Hepatocyte (in vitro differentiated cells): Measurements from ENCODE around the gene EPHB1. TPM values are rescaled to one million over a fixed set of nuclear protein-coding genes. Genes with fewer than 3 reads are reported as not detected.

Experiments used
- DNase-seq: peaks from one replicate; pipeline ENCODE4 v3.0.0-alpha.2; 2016; ENCODE audit warnings: low spot score
- H2AFZ ChIP-seq: fragments of 200-600 bp; sonication (generic); 2 replicates; pipeline ENCODE4 v1.6.0; 2016; ENCODE audit warnings: antibody characterized with exemption, mild to moderate bottlenecking
- H3K27ac ChIP-seq: fragments of 200-600 bp; sonication (generic); 2 replicates; pipeline ENCODE4 v1.5.1; 2016; ENCODE audit warnings: mild to moderate bottlenecking
- H3K27me3 ChIP-seq: fragments of 200-600 bp; sonication (generic); 2 replicates; pipeline ENCODE4 v1.6.1; 2016
- H3K36me3 ChIP-seq: fragments of 200-600 bp; sonication (generic); replicated peaks from 2 replicates; pipeline ENCODE4 v1.5.1; 2016; ENCODE audit warnings: low read depth; ENCODE audit not compliant: insufficient read depth
- H3K4me1 ChIP-seq: fragments of 200-600 bp; sonication (generic); 2 replicates; pipeline ENCODE4 v1.5.1; 2016; ENCODE audit warnings: mild to moderate bottlenecking, moderate library complexity; ENCODE audit not compliant: insufficient read depth
- H3K4me2 ChIP-seq: fragments of 200-600 bp; sonication (generic); 2 replicates; pipeline ENCODE4 v1.6.0; 2016
- H3K4me3 ChIP-seq: fragments of 200-600 bp; sonication (generic); 2 replicates; pipeline ENCODE4 v1.5.1; 2016; ENCODE audit warnings: mild to moderate bottlenecking
- H3K79me2 ChIP-seq: fragments of 200-600 bp; sonication (generic); 2 replicates; pipeline ENCODE4 v1.6.0; 2017; ENCODE audit warnings: mild to moderate bottlenecking
- H3K9me2 ChIP-seq: fragments of 200-600 bp; sonication (generic); replicated peaks from 2 replicates; pipeline ENCODE4 v1.6.0; 2017; ENCODE audit warnings: mild to moderate bottlenecking; ENCODE audit not compliant: insufficient read depth
- H3K9me3 ChIP-seq: fragments of 200-600 bp; sonication (generic); 2 replicates; pipeline ENCODE4 v1.5.1; 2016; ENCODE audit warnings: low read depth, mild to moderate bottlenecking
- H4K20me1 ChIP-seq: fragments of 200-600 bp; sonication (generic); 2 replicates; pipeline ENCODE4 v1.6.0; 2016; ENCODE audit warnings: mild to moderate bottlenecking; ENCODE audit not compliant: insufficient read depth, poor library complexity, severe bottlenecking
- EZH2 ChIP-seq: fragments of 200-600 bp; sonication (generic); IDR thresholded peaks from 2 replicates; pipeline ENCODE4 v1.6.1; 2016; ENCODE audit warnings: antibody characterized with exemption, mild to moderate bottlenecking, borderline replicate concordance
- EZH2phosphoT487 ChIP-seq: fragments of 200-600 bp; sonication (generic); IDR thresholded peaks from one replicate; pipeline ENCODE4 v1.6.1; 2018; ENCODE audit warnings: antibody characterized with exemption, mild to moderate bottlenecking, low read depth, moderate library complexity; ENCODE audit not compliant: unreplicated experiment, severe bottlenecking
- WGBS: methylation state at CpG from one replicate; pipeline ENCODE4 v1.1.6; 2016; ENCODE audit warnings: low lambda C conversion rate; ENCODE audit errors: missing lambda C conversion rate; 5-methylcytosine and 5-hydroxymethylcytosine counted together
- polyA plus RNA-seq: library from polyadenylated mRNA; unstranded; fragments of >200 nt; fragmentation: Nextera tagmentation; extraction: Ambion mirVana; gene quantifications from 2 replicates; pipeline ENCODE4 v1.2.1, GENCODE V29; 2016
- total RNA-seq: library from RNA; depleted of rRNA; stranded (reverse); fragments of >200 nt; gene quantifications from 2 replicates; pipeline ENCODE4 v1.2.3, GENCODE V29; 2014
- TF ChIP-seq, protein P1 (sequence below): fragments of 200-600 bp; sonication (generic); IDR thresholded peaks from 2 replicates; pipeline ENCODE4 v1.5.1; 2016; ENCODE audit warnings: antibody characterized with exemption, mild to moderate bottlenecking; ENCODE audit not compliant: poor library complexity

Gene EPHB1
- total and polyA plus RNA-seq, 2 experiments from 2014 or later: 3.3 to 5.6 TPM

DNA sequence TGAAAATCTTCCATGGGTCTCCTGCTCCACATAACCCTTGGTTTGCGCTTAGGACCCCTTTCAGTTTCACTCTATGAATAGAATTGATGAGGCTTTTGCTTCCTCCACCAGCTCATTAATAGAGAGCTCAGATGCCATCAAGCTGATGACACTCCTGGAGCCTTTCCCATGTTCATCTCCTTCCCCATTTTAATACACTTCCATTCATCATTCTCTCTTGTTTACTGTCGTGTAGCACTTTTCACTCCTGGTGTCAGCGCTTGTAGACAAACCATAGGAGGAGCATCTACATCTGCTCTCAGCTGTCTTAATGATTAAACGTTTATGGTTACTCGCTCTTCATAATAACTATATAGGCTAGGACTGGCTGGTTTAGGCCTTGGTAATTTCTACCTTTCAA, 363.5 kb downstream of the EPHB1 start:
- Histone ChIP-seq H3K4me1 (no peaks in the 10 kb centered on the region), H3K79me2 (no peaks in the 10 kb centered on the region), H3K27ac (no peak overlapping the region), H3K9me3 (no peaks in the 10 kb centered on the region), H2AFZ (no peak overlapping the region), H3K9me2 (no peaks in the 10 kb centered on the region), H3K36me3 (no peaks in the 10 kb centered on the region), H3K27me3 (no peaks in the 10 kb centered on the region), H4K20me1 (no peaks in the 10 kb centered on the region), H3K4me3 (no peak overlapping the region), H3K4me2 (no peak overlapping the region)
- 95% methylated on average over 5 of the region's 5 CpGs for WGBS
- no peak for DNase-seq
- TF ChIP-seq, protein P1, sequence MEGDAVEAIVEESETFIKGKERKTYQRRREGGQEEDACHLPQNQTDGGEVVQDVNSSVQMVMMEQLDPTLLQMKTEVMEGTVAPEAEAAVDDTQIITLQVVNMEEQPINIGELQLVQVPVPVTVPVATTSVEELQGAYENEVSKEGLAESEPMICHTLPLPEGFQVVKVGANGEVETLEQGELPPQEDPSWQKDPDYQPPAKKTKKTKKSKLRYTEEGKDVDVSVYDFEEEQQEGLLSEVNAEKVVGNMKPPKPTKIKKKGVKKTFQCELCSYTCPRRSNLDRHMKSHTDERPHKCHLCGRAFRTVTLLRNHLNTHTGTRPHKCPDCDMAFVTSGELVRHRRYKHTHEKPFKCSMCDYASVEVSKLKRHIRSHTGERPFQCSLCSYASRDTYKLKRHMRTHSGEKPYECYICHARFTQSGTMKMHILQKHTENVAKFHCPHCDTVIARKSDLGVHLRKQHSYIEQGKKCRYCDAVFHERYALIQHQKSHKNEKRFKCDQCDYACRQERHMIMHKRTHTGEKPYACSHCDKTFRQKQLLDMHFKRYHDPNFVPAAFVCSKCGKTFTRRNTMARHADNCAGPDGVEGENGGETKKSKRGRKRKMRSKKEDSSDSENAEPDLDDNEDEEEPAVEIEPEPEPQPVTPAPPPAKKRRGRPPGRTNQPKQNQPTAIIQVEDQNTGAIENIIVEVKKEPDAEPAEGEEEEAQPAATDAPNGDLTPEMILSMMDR: no peak
- TF ChIP-seq EZH2 (no peak), EZH2phosphoT487 (no peak)

DNA sequence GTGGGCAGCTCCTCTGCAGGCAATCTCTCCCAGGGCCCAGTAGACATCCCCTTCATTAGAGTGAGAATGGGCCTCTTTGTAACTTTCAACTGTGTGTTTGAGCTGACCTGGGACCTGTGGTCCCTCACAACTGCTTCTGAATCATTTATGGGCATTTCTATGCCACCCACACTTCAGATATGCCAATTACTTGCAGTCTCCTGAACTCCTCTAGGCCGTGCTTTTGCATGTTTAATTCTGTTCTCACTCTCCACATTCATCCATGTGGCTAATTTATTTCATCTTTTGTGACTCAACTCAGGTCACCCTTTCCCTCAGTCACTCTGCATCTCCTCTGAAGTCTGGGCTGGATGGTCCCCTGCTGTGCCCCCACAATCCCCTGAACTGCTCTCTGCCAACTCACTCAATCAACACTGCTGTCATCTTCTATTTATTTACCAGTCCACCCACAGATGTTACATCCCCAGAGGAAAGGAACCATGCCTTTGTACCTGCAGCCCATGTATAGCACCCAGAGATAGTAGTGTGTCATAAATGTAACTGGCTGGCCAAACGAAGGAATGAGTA, 364.7 kb downstream of the EPHB1 start:
- H2AFZ ChIP-seq: no peak overlapping the region
- TF ChIP-seq EZH2phosphoT487: no peak
- no peak for TF ChIP-seq EZH2
- TF ChIP-seq, protein P1: no peak
- no peaks in the 10 kb centered on the region for H3K36me3 ChIP-seq
- no peaks in the 10 kb centered on the region for H3K79me2 ChIP-seq
- no peak overlapping the region for H3K27ac ChIP-seq
- no peak for DNase-seq
- H3K4me1 ChIP-seq: no peaks in the 10 kb centered on the region
- no peak overlapping the region for H3K4me3 ChIP-seq
- H3K9me3 ChIP-seq: no peaks in the 10 kb centered on the region
- 55% methylated on average over 2 of the region's 2 CpGs for WGBS
- H3K9me2 ChIP-seq: no peaks in the 10 kb centered on the region
- H3K27me3 ChIP-seq: no peaks in the 10 kb centered on the region
- H3K4me2 ChIP-seq: no peak overlapping the region
- H4K20me1 ChIP-seq: no peaks in the 10 kb centered on the region

GRCh38 chr3:135161425-135161824, 366.4 kb downstream of the EPHB1 start:
- Histone ChIP-seq H3K4me3 (no peak overlapping the region), H3K9me3 (no peaks in the 10 kb centered on the region), H3K36me3 (no peaks in the 10 kb centered on the region), H3K27me3 (no peaks in the 10 kb centered on the region), H3K4me2 (no peak overlapping the region), H3K79me2 (no peaks in the 10 kb centered on the region), H4K20me1 (no peaks in the 10 kb centered on the region), H3K27ac (no peak overlapping the region), H2AFZ (no peak overlapping the region), H3K4me1 (no peaks in the 10 kb centered on the region), H3K9me2 (no peaks in the 10 kb centered on the region)
- no peak for DNase-seq
- TF ChIP-seq, protein P1: no peak
- no peak for TF ChIP-seq EZH2phosphoT487
- no peak for TF ChIP-seq EZH2
- 79% methylated on average over 1 of the region's 1 CpG for WGBS
